ENCODE results near the gene AGAP1. TPM values are rescaled to one million over a fixed set of nuclear protein-coding genes. Genes with fewer than 3 reads are reported as not detected.
A peak's percentile ranks its signal among the peaks of the same experiment; 100 is the strongest.

The AGAP1 gene
- total RNA-seq, 1 experiment from 2014 or later: 25.8 TPM

DNA sequence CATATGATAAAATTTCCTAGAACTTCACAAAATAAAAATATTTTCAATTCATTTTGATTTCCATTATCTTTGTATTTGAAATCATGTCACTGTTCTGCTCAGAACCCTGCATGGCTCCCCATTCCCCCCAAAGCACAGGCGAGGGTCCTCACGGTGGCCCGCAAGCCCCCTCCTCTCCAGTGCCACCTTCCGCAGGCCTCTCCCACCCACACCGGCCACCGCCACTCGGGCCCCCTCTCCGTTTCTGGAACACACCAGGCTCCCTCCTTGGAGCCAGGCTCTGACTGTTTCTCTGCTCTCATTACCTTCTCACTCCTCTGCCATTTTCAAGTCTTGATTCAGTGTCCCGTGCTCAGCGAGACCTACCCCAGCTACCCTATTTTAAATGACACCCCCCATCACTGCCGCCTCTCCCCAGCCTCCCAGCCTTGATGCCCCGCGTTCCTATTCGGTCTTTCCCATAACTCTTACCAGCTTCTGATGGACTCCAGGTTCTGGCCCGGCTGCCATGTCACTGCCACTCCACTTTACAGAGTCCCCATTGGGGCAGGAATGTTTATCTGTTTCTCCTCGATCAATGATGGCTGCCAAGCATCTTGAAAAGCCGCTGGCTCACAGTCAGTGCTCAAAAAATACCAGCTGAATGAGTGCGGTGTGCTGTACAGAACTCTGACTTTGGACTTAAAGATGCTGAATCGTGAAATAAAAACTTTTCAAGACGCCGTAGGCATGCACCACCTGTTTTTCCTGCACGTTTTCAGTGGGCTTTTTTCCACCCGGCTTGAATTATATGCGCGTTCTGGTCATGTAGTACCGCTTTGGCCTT is 473.3 kb downstream of the AGAP1 start:
- Histone ChIP-seq H4K5ac (ENCODE audit: insufficient read length, low read depth, low read length) (no peak overlapping the region), H2BK15ac (ENCODE audit: low read depth, low read length) (no peak overlapping the region), H3K4me1 (ENCODE audit: insufficient read depth, low read length) (no peaks in the 10 kb centered on the region; the same call in 1 of the 2 replicates), H3K79me2 (ENCODE audit: insufficient read depth, low read length) (no peaks in the 10 kb centered on the region), H3K9me3 (ENCODE audit: control insufficient read depth, low read depth, low read length) (no peaks in the 10 kb centered on the region), H3K14ac (ENCODE audit: insufficient read depth, low read length) (no peak overlapping the region), H3K9ac (ENCODE audit: extremely low read depth, insufficient read length, low read length) (no peak overlapping the region), H3K79me1 (ENCODE audit: insufficient read depth, low read depth, low read length, poor library complexity, severe bottlenecking) (no peaks in the 10 kb centered on the region), H2BK12ac (ENCODE audit: insufficient read length, low read depth, low read length) (no peak overlapping the region), H3K27ac (ENCODE audit: insufficient read length, low read depth, low read length) (no peak overlapping the region), H2BK120ac (ENCODE audit: low read depth, low read length, poor library complexity, severe bottlenecking) (no peak overlapping the region), H3T11ph (ENCODE audit: low read length) (no peak overlapping the region), H4K91ac (ENCODE audit: insufficient read length, low read depth, low read length) (no peak overlapping the region), H2BK20ac (ENCODE audit: low read depth, low read length, poor library complexity, severe bottlenecking) (no peak overlapping the region), H3K23ac (ENCODE audit: insufficient read length, low read depth, low read length) (no peak overlapping the region), H3K4me2 (ENCODE audit: insufficient read depth, insufficient read length, low read length) (no peak overlapping the region), H3K4ac (ENCODE audit: low read depth, low read length) (no peak overlapping the region), H3K23me2 (ENCODE audit: insufficient read length, low read depth, low read length, poor library complexity, severe bottlenecking) (no peaks in the 10 kb centered on the region), H2BK5ac (ENCODE audit: insufficient read length, low read length) (no peak overlapping the region), H3K18ac (ENCODE audit: insufficient read length, low read depth, low read length) (no peak overlapping the region), H2AK5ac (ENCODE audit: insufficient read length, low read length) (no peak overlapping the region), H3K56ac (ENCODE audit: insufficient read length, low read depth, low read length) (no peak overlapping the region), H2AFZ (ENCODE audit: low read length) (no peak overlapping the region), H3K27me3 (ENCODE audit: insufficient read depth, low read length) (no peaks in the 10 kb centered on the region), H4K20me1 (ENCODE audit: control insufficient read depth, insufficient read depth, insufficient read length) (no peaks in the 10 kb centered on the region), H4K8ac (replicated peaks; ENCODE audit: insufficient read length, low read depth, low read length) (no peak overlapping the region)
- Mint-ChIP-seq H3K27ac (no peak overlapping the region), H3K27me3 (ENCODE audit: low read depth) (peaks cover 2% of the 10 kb centered on the region; the same call in 1 of the 2 replicates), H3K4me1 (peaks cover 7 to 10% of the 10 kb centered on the region in 2 experiments), H3K36me3 (ENCODE audit: insufficient read depth in 1 of 3, low read depth in 3 of 3) (peaks cover 6 to 16% (median 7%) of the 10 kb centered on the region in 3 experiments; a peak in 5 of 7 replicates), H3K9me3 (no peaks in the 10 kb centered on the region), H3K4me3 (no peak overlapping the region)
- WGBS (ENCODE audit: extremely low coverage, insufficient read length, low lambda C conversion rate): no CpG with 5 or more reads among the region's 26 CpGs
- DNase-seq: peak; percentile 5
- TF ChIP-seq, protein P1, sequence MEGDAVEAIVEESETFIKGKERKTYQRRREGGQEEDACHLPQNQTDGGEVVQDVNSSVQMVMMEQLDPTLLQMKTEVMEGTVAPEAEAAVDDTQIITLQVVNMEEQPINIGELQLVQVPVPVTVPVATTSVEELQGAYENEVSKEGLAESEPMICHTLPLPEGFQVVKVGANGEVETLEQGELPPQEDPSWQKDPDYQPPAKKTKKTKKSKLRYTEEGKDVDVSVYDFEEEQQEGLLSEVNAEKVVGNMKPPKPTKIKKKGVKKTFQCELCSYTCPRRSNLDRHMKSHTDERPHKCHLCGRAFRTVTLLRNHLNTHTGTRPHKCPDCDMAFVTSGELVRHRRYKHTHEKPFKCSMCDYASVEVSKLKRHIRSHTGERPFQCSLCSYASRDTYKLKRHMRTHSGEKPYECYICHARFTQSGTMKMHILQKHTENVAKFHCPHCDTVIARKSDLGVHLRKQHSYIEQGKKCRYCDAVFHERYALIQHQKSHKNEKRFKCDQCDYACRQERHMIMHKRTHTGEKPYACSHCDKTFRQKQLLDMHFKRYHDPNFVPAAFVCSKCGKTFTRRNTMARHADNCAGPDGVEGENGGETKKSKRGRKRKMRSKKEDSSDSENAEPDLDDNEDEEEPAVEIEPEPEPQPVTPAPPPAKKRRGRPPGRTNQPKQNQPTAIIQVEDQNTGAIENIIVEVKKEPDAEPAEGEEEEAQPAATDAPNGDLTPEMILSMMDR (conservative IDR thresholded peaks at IDR 0.05): no peak

All from H9 (cell line).